ENCODE data around the gene FZD10.

FZD10 gene

DNA sequence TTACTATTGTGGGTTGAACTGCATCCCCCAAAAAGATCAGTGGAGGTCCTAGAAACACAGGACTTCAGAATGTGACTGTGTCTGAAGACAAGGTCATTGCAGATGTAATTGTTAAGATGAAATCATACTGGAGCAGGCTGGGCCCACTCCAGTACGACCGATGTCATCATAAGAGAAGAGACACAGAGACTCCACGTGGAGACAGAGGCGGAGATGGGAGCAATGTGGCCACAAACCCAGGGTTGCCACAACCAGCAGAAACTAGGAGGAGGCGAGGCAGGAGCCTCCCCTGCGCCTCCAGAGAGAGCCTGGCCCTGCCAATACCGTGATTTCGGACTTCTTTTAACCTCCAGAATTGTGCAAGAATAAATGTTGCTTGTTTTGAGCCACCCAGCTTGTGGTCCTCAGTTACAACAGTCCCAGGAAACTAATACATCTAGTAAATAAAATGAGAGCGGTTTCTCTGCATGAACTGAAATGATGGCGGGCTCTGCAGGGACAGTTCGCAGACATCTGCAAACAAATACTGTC is 25.7 kb upstream of the FZD10 start:
- Histone ChIP-seq H3K27ac (ENCODE audit: low read depth, low read length, poor library complexity, severe bottlenecking) (no peak overlapping the region), H4K20me1 (ENCODE audit: insufficient read depth, low read length) (no peaks in the 10 kb centered on the region), H3K79me2 (ENCODE audit: insufficient read depth, low read length) (no peaks in the 10 kb centered on the region), H3K9me2 (ENCODE audit: low read depth, low read length) (no peaks in the 10 kb centered on the region), H3K36me3 (ENCODE audit: insufficient read depth, low read length) (no peaks in the 10 kb centered on the region), H3K4me3 (ENCODE audit: low read depth, low read length, poor library complexity, severe bottlenecking) (no peak overlapping the region), H3K4me1 (ENCODE audit: insufficient read depth, low read length, severe bottlenecking) (no peaks in the 10 kb centered on the region), H3K9me3 (ENCODE audit: low read length) (no peaks in the 10 kb centered on the region), H3K4me2 (ENCODE audit: low read length) (no peak overlapping the region), H2AFZ (ENCODE audit: low read length) (no peak overlapping the region), H3K9ac (ENCODE audit: low read length) (no peak overlapping the region), H3F3A (ENCODE audit: insufficient read depth, low read length) (no peaks in the 10 kb centered on the region), H3K27me3 (ENCODE audit: insufficient read depth, low read length) (no peaks in the 10 kb centered on the region)
- no peak for TF ChIP-seq EZH2 (IDR thresholded peaks at IDR 0.05; ENCODE audit: borderline replicate concordance, low read length)
- TF ChIP-seq, protein P1, sequence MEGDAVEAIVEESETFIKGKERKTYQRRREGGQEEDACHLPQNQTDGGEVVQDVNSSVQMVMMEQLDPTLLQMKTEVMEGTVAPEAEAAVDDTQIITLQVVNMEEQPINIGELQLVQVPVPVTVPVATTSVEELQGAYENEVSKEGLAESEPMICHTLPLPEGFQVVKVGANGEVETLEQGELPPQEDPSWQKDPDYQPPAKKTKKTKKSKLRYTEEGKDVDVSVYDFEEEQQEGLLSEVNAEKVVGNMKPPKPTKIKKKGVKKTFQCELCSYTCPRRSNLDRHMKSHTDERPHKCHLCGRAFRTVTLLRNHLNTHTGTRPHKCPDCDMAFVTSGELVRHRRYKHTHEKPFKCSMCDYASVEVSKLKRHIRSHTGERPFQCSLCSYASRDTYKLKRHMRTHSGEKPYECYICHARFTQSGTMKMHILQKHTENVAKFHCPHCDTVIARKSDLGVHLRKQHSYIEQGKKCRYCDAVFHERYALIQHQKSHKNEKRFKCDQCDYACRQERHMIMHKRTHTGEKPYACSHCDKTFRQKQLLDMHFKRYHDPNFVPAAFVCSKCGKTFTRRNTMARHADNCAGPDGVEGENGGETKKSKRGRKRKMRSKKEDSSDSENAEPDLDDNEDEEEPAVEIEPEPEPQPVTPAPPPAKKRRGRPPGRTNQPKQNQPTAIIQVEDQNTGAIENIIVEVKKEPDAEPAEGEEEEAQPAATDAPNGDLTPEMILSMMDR (IDR thresholded peaks at IDR 0.05; ENCODE audit: low read length), result no peak

DNA sequence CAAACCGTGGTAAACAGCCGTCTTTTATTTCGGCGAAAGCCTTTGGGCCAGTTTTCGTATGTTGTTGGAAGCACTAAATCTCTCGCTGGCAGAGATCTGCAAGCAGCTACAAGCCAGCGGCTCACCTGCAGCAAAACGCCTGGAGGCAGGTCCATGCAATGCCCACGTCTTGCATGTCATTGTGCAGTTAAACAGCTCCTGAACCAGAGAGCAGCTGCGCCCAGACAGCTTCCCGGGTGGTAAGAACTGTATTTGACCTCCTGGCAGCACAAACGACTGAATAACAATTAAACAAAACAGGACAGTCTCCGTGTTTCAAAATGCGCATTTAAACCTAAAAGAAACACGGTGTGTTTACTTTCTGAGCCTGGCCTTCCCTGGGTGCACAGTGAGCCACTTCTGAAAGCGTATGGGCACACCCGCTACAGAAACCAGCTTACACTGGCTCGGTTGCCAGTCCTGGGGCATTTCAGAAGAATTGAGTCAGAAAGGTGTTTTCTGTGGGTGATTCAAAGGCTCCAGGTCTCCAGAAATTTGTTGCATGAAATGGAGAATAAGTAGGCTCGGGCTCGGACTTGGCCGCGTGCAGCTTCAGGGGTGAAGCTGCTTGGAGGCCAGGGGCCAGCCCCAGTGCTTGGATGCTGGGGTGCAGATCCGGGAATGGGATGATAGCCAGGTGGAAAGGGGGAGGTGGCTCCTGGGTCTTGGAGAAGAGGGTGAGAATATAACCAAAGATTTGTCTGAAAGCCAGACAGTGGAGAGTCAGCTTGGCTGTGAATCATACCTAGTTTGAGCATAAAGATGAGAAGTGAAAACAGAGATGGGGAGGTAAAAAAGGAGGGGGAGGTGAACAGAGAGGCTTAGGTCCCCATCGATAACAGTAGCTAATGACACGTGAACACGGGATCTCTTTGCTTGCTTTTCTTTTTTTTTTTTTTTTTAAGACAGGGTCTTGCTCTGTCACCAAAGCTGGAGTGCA is 24.9 kb upstream of the FZD10 start:
- TF ChIP-seq, protein P1 (IDR thresholded peaks at IDR 0.05; ENCODE audit: low read length), result no peak
- no peak for TF ChIP-seq EZH2 (IDR thresholded peaks at IDR 0.05; ENCODE audit: borderline replicate concordance, low read length)
- no peak overlapping the region for H3K27ac ChIP-seq (ENCODE audit: low read depth, low read length, poor library complexity, severe bottlenecking)
- H3K79me2 ChIP-seq (ENCODE audit: insufficient read depth, low read length), result no peaks in the 10 kb centered on the region
- no peaks in the 10 kb centered on the region for H3K4me1 ChIP-seq (ENCODE audit: insufficient read depth, low read length, severe bottlenecking)
- H3K4me2 ChIP-seq (ENCODE audit: low read length), result no peak overlapping the region
- no peaks in the 10 kb centered on the region for H3K27me3 ChIP-seq (ENCODE audit: insufficient read depth, low read length)
- H3F3A ChIP-seq (ENCODE audit: insufficient read depth, low read length), result no peaks in the 10 kb centered on the region
- H3K4me3 ChIP-seq (ENCODE audit: low read depth, low read length, poor library complexity, severe bottlenecking), result no peak overlapping the region
- no peak overlapping the region for H3K9ac ChIP-seq (ENCODE audit: low read length)
- no peaks in the 10 kb centered on the region for H3K36me3 ChIP-seq (ENCODE audit: insufficient read depth, low read length)
- no peaks in the 10 kb centered on the region for H3K9me2 ChIP-seq (ENCODE audit: low read depth, low read length)
- no peaks in the 10 kb centered on the region for H4K20me1 ChIP-seq (ENCODE audit: insufficient read depth, low read length)
- H2AFZ ChIP-seq (ENCODE audit: low read length), result no peak overlapping the region
- H3K9me3 ChIP-seq (ENCODE audit: low read length), result no peaks in the 10 kb centered on the region

DNA sequence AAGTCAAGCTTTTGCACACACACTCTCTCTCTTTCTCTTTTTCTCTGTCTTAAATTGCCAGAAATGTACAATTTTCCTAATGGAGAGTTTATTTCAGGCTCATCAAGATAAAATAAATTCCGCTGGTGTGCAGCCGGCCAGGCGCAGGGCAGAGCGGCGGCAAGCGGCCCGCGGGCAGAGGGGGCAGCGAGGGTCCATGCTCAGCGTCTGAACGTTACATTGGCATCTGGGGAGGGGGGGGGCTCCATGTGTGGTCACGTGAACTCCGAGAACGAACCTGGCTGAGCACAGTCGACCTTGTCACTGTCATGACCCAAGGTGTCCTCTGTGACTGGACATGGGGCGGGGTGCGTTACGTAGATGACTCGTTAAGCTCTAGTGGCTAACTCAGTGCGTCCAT is 23.8 kb upstream of the FZD10 start:
- Histone ChIP-seq H3K79me2 (ENCODE audit: insufficient read depth, low read length) (no peaks in the 10 kb centered on the region), H3K4me2 (ENCODE audit: low read length) (no peak overlapping the region), H3K4me3 (ENCODE audit: low read depth, low read length, poor library complexity, severe bottlenecking) (no peak overlapping the region), H3K9me3 (ENCODE audit: low read length) (no peaks in the 10 kb centered on the region), H3K27me3 (ENCODE audit: insufficient read depth, low read length) (no peaks in the 10 kb centered on the region), H3K27ac (ENCODE audit: low read depth, low read length, poor library complexity, severe bottlenecking) (no peak overlapping the region), H3K4me1 (ENCODE audit: insufficient read depth, low read length, severe bottlenecking) (no peaks in the 10 kb centered on the region), H3K9me2 (ENCODE audit: low read depth, low read length) (no peaks in the 10 kb centered on the region), H3F3A (ENCODE audit: insufficient read depth, low read length) (no peaks in the 10 kb centered on the region), H3K9ac (ENCODE audit: low read length) (no peak overlapping the region), H4K20me1 (ENCODE audit: insufficient read depth, low read length) (no peaks in the 10 kb centered on the region), H3K36me3 (ENCODE audit: insufficient read depth, low read length) (no peaks in the 10 kb centered on the region), H2AFZ (ENCODE audit: low read length) (no peak overlapping the region)
- TF ChIP-seq, protein P1 (IDR thresholded peaks at IDR 0.05; ENCODE audit: low read length), result no peak
- no peak for TF ChIP-seq EZH2 (IDR thresholded peaks at IDR 0.05; ENCODE audit: borderline replicate concordance, low read length)

All from OCI-LY1 (cell line).